HCT116 (cell line): ENCODE results near the gene MLH1.

Source experiments
- EGR1 ChIP-seq: IDR thresholded peaks from 2 replicates; pipeline ENCODE4 v1.6.1; 2012; ENCODE audit warnings: low read depth
- EZH2 ChIP-seq: fragments of 200-600 bp; sonication (generic); IDR thresholded peaks from 2 replicates; pipeline ENCODE4 v1.6.1; 2017; ENCODE audit warnings: antibody characterized with exemption, mixed run types
- POLR2A ChIP-seq: IDR thresholded peaks from 2 replicates; pipeline ENCODE4 v1.7.0; 2011; ENCODE audit warnings: borderline replicate concordance; ENCODE audit not compliant: insufficient read depth, insufficient read length; ENCODE audit errors: extremely low read depth
- POLR2AphosphoS5 ChIP-seq: IDR thresholded peaks from 2 replicates; pipeline ENCODE4 v1.6.1; 2011; ENCODE audit warnings: mild to moderate bottlenecking, low read depth, low read length, moderate library complexity
- RAD21 ChIP-seq: IDR thresholded peaks from 2 replicates; pipeline ENCODE4 v1.6.1; 2012; ENCODE audit warnings: low read depth, mild to moderate bottlenecking
- ZNF274 ChIP-seq: fragments of 200-500 bp; sonication (Bioruptor generic); IDR thresholded peaks from 2 replicates; pipeline ENCODE4 v1.6.1; 2014; ENCODE audit warnings: mild to moderate bottlenecking, low read depth, low read length, inconsistent platforms
- TF ChIP-seq, protein P1 (sequence below): IDR thresholded peaks from 2 replicates; pipeline ENCODE4 v1.6.1; 2011; ENCODE audit warnings: mild to moderate bottlenecking, low read length, moderate library complexity; ENCODE audit not compliant: insufficient replicate concordance; ENCODE audit errors: extremely low read depth
- TF ChIP-seq, protein P2 (sequence below), 3 experiments: fragments of 200-600 bp in 1 of 3; sonication (generic) in 1 of 3; IDR thresholded peaks in 2 of 3; conservative IDR thresholded peaks in 1 of 3; 2 replicates each; pipeline ENCODE4 v1.5.1; 2012 to 2017; ENCODE audit warnings: low read depth in 2 of 3, low read length in 2 of 3, antibody characterized with exemption in 1 of 3, borderline replicate concordance in 1 of 3, control low read depth in 1 of 3, mild to moderate bottlenecking in 1 of 3, mixed read lengths in 1 of 3, mixed run types in 1 of 3, moderate library complexity in 1 of 3; ENCODE audit not compliant: insufficient read depth in 1 of 3
- TF ChIP-seq, protein P3 (sequence below): IDR thresholded peaks from 2 replicates; pipeline ENCODE4 v1.6.1; 2012
- TF ChIP-seq, protein P4 (sequence below): IDR thresholded peaks from 2 replicates; pipeline ENCODE4 v1.6.1; 2012; ENCODE audit warnings: low read depth

DNA sequence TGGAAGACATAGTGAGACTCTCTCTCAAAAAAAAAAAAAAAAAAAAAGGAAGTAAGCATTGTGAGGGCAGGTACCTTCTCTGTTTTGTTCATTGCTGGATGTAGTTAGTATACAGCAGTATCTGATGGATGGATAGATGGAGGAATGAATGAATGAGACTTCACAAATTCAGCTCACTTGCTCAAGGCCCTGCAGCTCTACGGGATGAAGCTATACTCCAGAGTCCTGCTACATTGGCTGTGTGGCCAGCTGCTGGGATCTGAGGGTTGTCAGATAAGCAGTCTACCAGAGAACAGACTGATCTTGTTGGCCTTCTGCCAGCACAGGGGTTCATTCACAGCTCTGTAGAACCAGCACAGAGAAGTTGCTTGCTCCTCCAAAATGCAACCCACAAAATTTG, 35.0 kb downstream of the MLH1 start:
- no peak for TF ChIP-seq POLR2A
- TF ChIP-seq, protein P1, sequence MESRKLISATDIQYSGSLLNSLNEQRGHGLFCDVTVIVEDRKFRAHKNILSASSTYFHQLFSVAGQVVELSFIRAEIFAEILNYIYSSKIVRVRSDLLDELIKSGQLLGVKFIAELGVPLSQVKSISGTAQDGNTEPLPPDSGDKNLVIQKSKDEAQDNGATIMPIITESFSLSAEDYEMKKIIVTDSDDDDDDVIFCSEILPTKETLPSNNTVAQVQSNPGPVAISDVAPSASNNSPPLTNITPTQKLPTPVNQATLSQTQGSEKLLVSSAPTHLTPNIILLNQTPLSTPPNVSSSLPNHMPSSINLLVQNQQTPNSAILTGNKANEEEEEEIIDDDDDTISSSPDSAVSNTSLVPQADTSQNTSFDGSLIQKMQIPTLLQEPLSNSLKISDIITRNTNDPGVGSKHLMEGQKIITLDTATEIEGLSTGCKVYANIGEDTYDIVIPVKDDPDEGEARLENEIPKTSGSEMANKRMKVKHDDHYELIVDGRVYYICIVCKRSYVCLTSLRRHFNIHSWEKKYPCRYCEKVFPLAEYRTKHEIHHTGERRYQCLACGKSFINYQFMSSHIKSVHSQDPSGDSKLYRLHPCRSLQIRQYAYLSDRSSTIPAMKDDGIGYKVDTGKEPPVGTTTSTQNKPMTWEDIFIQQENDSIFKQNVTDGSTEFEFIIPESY = no peak
- no peak for TF ChIP-seq RAD21
- TF ChIP-seq POLR2AphosphoS5 = no peak
- TF ChIP-seq, protein P2, sequence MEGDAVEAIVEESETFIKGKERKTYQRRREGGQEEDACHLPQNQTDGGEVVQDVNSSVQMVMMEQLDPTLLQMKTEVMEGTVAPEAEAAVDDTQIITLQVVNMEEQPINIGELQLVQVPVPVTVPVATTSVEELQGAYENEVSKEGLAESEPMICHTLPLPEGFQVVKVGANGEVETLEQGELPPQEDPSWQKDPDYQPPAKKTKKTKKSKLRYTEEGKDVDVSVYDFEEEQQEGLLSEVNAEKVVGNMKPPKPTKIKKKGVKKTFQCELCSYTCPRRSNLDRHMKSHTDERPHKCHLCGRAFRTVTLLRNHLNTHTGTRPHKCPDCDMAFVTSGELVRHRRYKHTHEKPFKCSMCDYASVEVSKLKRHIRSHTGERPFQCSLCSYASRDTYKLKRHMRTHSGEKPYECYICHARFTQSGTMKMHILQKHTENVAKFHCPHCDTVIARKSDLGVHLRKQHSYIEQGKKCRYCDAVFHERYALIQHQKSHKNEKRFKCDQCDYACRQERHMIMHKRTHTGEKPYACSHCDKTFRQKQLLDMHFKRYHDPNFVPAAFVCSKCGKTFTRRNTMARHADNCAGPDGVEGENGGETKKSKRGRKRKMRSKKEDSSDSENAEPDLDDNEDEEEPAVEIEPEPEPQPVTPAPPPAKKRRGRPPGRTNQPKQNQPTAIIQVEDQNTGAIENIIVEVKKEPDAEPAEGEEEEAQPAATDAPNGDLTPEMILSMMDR (IDR thresholded peaks at IDR 0.05 in 2 of 3, conservative IDR thresholded peaks at IDR 0.05 in 1 of 3; ENCODE audit: borderline replicate concordance in 1 of 3, insufficient read depth in 1 of 3, low read depth in 2 of 3, low read length in 2 of 3) = no peak
- TF ChIP-seq, protein P3, sequence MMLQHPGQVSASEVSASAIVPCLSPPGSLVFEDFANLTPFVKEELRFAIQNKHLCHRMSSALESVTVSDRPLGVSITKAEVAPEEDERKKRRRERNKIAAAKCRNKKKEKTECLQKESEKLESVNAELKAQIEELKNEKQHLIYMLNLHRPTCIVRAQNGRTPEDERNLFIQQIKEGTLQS = no peak
- TF ChIP-seq, protein P4, sequence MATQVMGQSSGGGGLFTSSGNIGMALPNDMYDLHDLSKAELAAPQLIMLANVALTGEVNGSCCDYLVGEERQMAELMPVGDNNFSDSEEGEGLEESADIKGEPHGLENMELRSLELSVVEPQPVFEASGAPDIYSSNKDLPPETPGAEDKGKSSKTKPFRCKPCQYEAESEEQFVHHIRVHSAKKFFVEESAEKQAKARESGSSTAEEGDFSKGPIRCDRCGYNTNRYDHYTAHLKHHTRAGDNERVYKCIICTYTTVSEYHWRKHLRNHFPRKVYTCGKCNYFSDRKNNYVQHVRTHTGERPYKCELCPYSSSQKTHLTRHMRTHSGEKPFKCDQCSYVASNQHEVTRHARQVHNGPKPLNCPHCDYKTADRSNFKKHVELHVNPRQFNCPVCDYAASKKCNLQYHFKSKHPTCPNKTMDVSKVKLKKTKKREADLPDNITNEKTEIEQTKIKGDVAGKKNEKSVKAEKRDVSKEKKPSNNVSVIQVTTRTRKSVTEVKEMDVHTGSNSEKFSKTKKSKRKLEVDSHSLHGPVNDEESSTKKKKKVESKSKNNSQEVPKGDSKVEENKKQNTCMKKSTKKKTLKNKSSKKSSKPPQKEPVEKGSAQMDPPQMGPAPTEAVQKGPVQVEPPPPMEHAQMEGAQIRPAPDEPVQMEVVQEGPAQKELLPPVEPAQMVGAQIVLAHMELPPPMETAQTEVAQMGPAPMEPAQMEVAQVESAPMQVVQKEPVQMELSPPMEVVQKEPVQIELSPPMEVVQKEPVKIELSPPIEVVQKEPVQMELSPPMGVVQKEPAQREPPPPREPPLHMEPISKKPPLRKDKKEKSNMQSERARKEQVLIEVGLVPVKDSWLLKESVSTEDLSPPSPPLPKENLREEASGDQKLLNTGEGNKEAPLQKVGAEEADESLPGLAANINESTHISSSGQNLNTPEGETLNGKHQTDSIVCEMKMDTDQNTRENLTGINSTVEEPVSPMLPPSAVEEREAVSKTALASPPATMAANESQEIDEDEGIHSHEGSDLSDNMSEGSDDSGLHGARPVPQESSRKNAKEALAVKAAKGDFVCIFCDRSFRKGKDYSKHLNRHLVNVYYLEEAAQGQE = no peak
- TF ChIP-seq EZH2 = no peak
- no peak for TF ChIP-seq ZNF274
- no peak for TF ChIP-seq EGR1
